ENCODE results near the gene AKAP13. TPM values are rescaled to one million over a fixed set of nuclear protein-coding genes. Genes with fewer than 3 reads are reported as not detected.

Gene AKAP13
- polyA plus RNA-seq, 1 experiment = 15.5 TPM

DNA sequence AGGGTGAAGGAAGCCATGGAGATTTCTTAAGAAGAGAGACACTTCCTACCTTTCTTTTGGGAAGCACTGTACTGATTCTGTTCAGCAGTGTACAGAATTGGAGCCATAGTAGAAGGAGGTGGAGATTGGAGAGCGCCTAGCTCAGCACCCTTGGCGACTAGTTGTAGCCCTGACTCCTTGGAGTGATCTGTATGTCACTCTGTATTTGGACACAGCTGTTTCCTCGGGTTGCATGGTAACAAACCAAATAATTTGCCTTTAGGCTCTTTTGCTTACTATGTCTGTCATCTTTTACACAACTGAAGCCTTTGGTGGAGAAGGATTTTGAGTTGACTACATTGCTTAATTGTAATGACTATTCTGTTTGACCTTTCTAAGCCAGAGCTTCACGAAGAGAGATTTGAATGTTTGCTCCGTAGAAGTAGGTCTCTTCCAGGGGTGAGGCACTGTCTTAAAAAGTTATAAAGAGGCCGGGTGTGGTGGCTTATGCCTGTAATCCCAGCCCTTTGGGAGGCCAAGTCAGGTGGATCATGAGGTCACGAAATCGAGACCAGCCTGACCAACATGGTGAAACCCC is 77.1 kb downstream of the AKAP13 start:
- peaks cover 2% of the 10 kb centered on the region; the same call in 1 of the 2 replicates for H3K9me3 ChIP-seq (ENCODE audit: control insufficient read depth, insufficient read depth, low read length)
- DNase-seq (ENCODE audit: low read depth, low spot score) = no peak
- H3K27me3 ChIP-seq (ENCODE audit: control insufficient read depth, insufficient read depth, low read length) = no peaks in the 10 kb centered on the region
- POLR2A ChIA-PET = no interaction called here
- no peak overlapping the region for H3K4me3 ChIP-seq (ENCODE audit: low read depth, low read length)
- H3K27ac ChIP-seq (ENCODE audit: low read depth, low read length) = no peak overlapping the region
- TF ChIP-seq, protein P1, sequence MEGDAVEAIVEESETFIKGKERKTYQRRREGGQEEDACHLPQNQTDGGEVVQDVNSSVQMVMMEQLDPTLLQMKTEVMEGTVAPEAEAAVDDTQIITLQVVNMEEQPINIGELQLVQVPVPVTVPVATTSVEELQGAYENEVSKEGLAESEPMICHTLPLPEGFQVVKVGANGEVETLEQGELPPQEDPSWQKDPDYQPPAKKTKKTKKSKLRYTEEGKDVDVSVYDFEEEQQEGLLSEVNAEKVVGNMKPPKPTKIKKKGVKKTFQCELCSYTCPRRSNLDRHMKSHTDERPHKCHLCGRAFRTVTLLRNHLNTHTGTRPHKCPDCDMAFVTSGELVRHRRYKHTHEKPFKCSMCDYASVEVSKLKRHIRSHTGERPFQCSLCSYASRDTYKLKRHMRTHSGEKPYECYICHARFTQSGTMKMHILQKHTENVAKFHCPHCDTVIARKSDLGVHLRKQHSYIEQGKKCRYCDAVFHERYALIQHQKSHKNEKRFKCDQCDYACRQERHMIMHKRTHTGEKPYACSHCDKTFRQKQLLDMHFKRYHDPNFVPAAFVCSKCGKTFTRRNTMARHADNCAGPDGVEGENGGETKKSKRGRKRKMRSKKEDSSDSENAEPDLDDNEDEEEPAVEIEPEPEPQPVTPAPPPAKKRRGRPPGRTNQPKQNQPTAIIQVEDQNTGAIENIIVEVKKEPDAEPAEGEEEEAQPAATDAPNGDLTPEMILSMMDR (IDR thresholded peaks at IDR 0.05; ENCODE audit: low read depth, low read length) = no peak
- CTCF ChIA-PET = no interaction called here

- no peaks in the 10 kb centered on the region for H3K27me3 ChIP-seq (ENCODE audit: control insufficient read depth, insufficient read depth, low read length)
- ChIA-PET CTCF (interaction anchor here (0.7 to 0.8 kb wide), 2 partner anchors 9 to 47 kb away, joined by 3 read pairs; no protein-coding TSS in a partner anchor), POLR2A (no interaction called here)
- DNase-seq (ENCODE audit: low read depth, low spot score) = no peak
- no peak overlapping the region for H3K27ac ChIP-seq (ENCODE audit: low read depth, low read length)
- no peak overlapping the region for H3K4me3 ChIP-seq (ENCODE audit: low read depth, low read length)
- TF ChIP-seq, protein P1 (IDR thresholded peaks at IDR 0.05; ENCODE audit: low read depth, low read length) = no peak
- no peaks in the 10 kb centered on the region for H3K9me3 ChIP-seq (ENCODE audit: control insufficient read depth, insufficient read depth, low read length)
Observed at GRCh38 chr15:85458764-85459163, 78.4 kb downstream of the AKAP13 start.

DNA sequence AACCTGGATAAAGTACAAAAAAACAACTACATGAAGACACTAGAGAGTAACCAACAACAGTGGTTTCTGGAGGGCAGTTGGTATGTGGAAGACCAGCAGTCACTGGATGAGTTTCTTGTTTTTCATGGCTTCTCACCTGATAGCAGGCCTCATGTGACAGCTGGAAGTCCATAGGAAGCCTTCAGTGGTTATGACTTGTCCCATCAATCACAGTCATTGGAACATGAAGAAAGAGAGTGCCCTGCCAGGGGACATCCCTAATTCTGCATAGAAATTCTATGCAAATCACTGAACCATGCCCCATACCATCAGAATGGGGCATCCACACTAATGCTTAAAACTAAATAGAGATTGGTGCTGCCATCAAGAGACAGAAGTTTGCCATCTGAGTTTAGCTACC is 81.6 kb downstream of the AKAP13 start:
- no peaks in the 10 kb centered on the region for H3K9me3 ChIP-seq (ENCODE audit: control insufficient read depth, insufficient read depth, low read length)
- ChIA-PET POLR2A (no interaction called here), CTCF (no interaction called here)
- TF ChIP-seq, protein P1 (IDR thresholded peaks at IDR 0.05; ENCODE audit: low read depth, low read length) = no peak
- no peak for DNase-seq (ENCODE audit: low read depth, low spot score)
- H3K27ac ChIP-seq (ENCODE audit: low read depth, low read length) = no peak overlapping the region
- no peaks in the 10 kb centered on the region for H3K27me3 ChIP-seq (ENCODE audit: control insufficient read depth, insufficient read depth, low read length)
- no peak overlapping the region for H3K4me3 ChIP-seq (ENCODE audit: low read depth, low read length)

GRCh38 chr15:85463276-85463892 is 83.0 kb downstream of the AKAP13 start:
- DNase-seq (ENCODE audit: low read depth, low spot score) = no peak
- H3K4me3 ChIP-seq (ENCODE audit: low read depth, low read length) = no peak overlapping the region
- no peaks in the 10 kb centered on the region for H3K27me3 ChIP-seq (ENCODE audit: control insufficient read depth, insufficient read depth, low read length)
- H3K9me3 ChIP-seq (ENCODE audit: control insufficient read depth, insufficient read depth, low read length) = no peaks in the 10 kb centered on the region
- POLR2A ChIA-PET = no interaction called here
- H3K27ac ChIP-seq (ENCODE audit: low read depth, low read length) = no peak overlapping the region
- TF ChIP-seq, protein P1 (IDR thresholded peaks at IDR 0.05; ENCODE audit: low read depth, low read length) = no peak
- CTCF ChIA-PET = interaction anchor here (0.6 to 1.3 kb wide), 2 partner anchors 16 to 23 kb away, joined by 3 read pairs; no protein-coding TSS in a partner anchor

DNA sequence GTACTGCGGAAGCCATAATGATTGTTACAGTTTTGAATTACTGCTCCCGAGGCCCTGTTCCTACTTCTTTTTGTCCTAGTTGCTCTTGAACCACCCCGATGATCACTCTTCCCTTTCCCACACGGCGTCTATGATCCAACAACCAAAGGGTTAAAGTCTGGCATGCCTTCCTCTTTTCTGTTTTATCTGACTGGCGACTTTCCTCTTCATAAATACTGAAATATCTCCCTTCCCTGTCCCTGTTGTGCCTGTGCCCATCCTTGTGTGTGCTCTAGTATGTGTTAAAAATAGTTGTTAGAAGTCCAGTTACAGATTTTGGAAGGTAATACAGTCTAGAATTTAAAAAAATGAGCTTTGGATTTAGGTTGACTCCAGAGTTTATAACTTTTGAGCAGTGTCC is 83.6 kb downstream of the AKAP13 start:
- no peaks in the 10 kb centered on the region for H3K27me3 ChIP-seq (ENCODE audit: control insufficient read depth, insufficient read depth, low read length)
- DNase-seq (ENCODE audit: low read depth, low spot score) = no peak
- no peak overlapping the region for H3K27ac ChIP-seq (ENCODE audit: low read depth, low read length)
- H3K9me3 ChIP-seq (ENCODE audit: control insufficient read depth, insufficient read depth, low read length) = no peaks in the 10 kb centered on the region
- ChIA-PET CTCF (interaction anchor here (1.3 kb wide), 1 partner anchor 22 kb away, joined by 3 read pairs; no protein-coding TSS in a partner anchor), POLR2A (no interaction called here)
- TF ChIP-seq, protein P1 (IDR thresholded peaks at IDR 0.05; ENCODE audit: low read depth, low read length) = no peak
- no peak overlapping the region for H3K4me3 ChIP-seq (ENCODE audit: low read depth, low read length)

All from AG04450 (cell line).